PC-9 (cell line): Measurements from ENCODE around the gene MORN2. TPM values are rescaled to one million over a fixed set of nuclear protein-coding genes. Genes with fewer than 3 reads are reported as not detected.

Experiments used
- BruUV-seq: library from RNA; stranded (reverse); fragments of 400-500 nt; replicated peaks from 2 replicates; lab custom pipeline; 2021; lab: Mats Ljungman, UMichigan
- CTCF ChIA-PET: fragments of 300-600 bp; sonication (Branson Sonifier 250); formaldehyde crosslinking; loops from one replicate; lab custom pipeline; 2022; ENCODE audit warnings: antibody characterized with exemption; lab: Charles Lee
- POLR2A ChIA-PET: fragments of 300-600 bp; sonication (Branson Sonifier 250); formaldehyde crosslinking; loops from one replicate; lab custom pipeline; 2022; ENCODE audit warnings: antibody characterized with exemption; ENCODE audit not compliant: unreplicated experiment; lab: Charles Lee
- DNase-seq, 2 experiments: peaks; one replicate each; pipeline versions ENCODE4 v3.0.0 to v3.0.0-alpha.2; 2015 to 2022; ENCODE audit warnings: mixed read lengths in 1 of 2
- H2AFZ ChIP-seq: fragments of 200-600 bp; sonication (generic); 2 replicates; pipeline ENCODE4 v1.8.1; 2017; ENCODE audit warnings: antibody characterized with exemption
- H3F3A ChIP-seq: fragments of 200-600 bp; sonication (generic); 2 replicates; pipeline ENCODE4 v1.8.1; 2017; ENCODE audit warnings: antibody characterized with exemption, mild to moderate bottlenecking, low read depth; ENCODE audit not compliant: insufficient read depth
- H3K27ac ChIP-seq: fragments of 200-600 bp; sonication (generic); 2 replicates; pipeline ENCODE4 v1.6.1; 2016; ENCODE audit warnings: mixed run types
- H3K27me3 ChIP-seq: fragments of 200-600 bp; sonication (generic); 2 replicates; pipeline ENCODE4 v1.6.1; 2016; ENCODE audit warnings: low read depth, mixed run types; ENCODE audit not compliant: insufficient read depth
- H3K36me3 ChIP-seq: fragments of 200-600 bp; sonication (generic); 2 replicates; pipeline ENCODE4 v1.6.1; 2016; ENCODE audit warnings: low read depth, mixed run types
- H3K4me1 ChIP-seq: fragments of 200-600 bp; sonication (generic); replicated peaks from 2 replicates; pipeline ENCODE4 v1.6.1; 2016; ENCODE audit warnings: mixed run types; ENCODE audit not compliant: insufficient read depth
- H3K4me2 ChIP-seq: fragments of 200-600 bp; sonication (generic); 2 replicates; pipeline ENCODE4 v1.6.1; 2017; ENCODE audit warnings: mixed run types
- H3K4me3 ChIP-seq: fragments of 200-600 bp; sonication (generic); 2 replicates; pipeline ENCODE4 v1.6.1; 2016; ENCODE audit warnings: mixed run types
- H3K79me2 ChIP-seq: fragments of 200-600 bp; sonication (generic); 2 replicates; pipeline ENCODE4 v1.6.1; 2017; ENCODE audit warnings: low read depth, mixed run types
- H3K9me2 ChIP-seq: fragments of 200-600 bp; sonication (generic); 2 replicates; pipeline ENCODE4 v1.8.1; 2017; ENCODE audit warnings: mild to moderate bottlenecking; ENCODE audit not compliant: insufficient read depth
- H3K9me3 ChIP-seq: fragments of 200-600 bp; sonication (generic); 2 replicates; pipeline ENCODE4 v1.8.1; 2016; ENCODE audit warnings: low read depth; ENCODE audit not compliant: insufficient read depth
- H4K20me1 ChIP-seq: fragments of 200-600 bp; sonication (generic); 2 replicates; pipeline ENCODE4 v1.8.1; 2017; ENCODE audit not compliant: insufficient read depth
- CTCF ChIP-seq: fragments of 200-600 bp; sonication (generic); conservative IDR thresholded peaks from 2 replicates; pipeline ENCODE4 v1.6.1; 2017; ENCODE audit warnings: mixed run types, antibody characterized with exemption, mild to moderate bottlenecking, moderate library complexity
- EZH2 ChIP-seq: fragments of 200-600 bp; sonication (generic); IDR thresholded peaks from 2 replicates; pipeline ENCODE4 v1.8.0; 2017; ENCODE audit warnings: antibody characterized with exemption, low read depth
- intact Hi-C: fragments of 100-400 bp; cut with micrococcal nuclease; formaldehyde crosslinking; loops from one replicate; pipeline ENCODE4 v1.10.0; 2022; ENCODE audit not compliant: unreplicated experiment
- total RNA-seq: library from RNA; stranded (reverse); gene quantifications from 2 replicates; pipeline ENCODE4 v1.2.3, GENCODE V29; 2021

The MORN2 gene
- total RNA-seq, 1 experiment from 2014 or later = 22.9 TPM

GRCh38 chr2:38900726-38901125 is 24.9 kb downstream of the MORN2 start:
- DNase-seq = no peak
- no TSS peak for BruUV-seq
- POLR2A ChIA-PET = no interaction called here
- no peaks in the 10 kb centered on the region for H3K9me2 ChIP-seq
- H3K4me2 ChIP-seq = no peak overlapping the region
- no peaks in the 10 kb centered on the region for H3K27me3 ChIP-seq
- no peak overlapping the region for H3K4me3 ChIP-seq
- H4K20me1 ChIP-seq = no peaks in the 10 kb centered on the region
- H3K9me3 ChIP-seq = no peaks in the 10 kb centered on the region
- H3K36me3 ChIP-seq = no peaks in the 10 kb centered on the region
- no peak overlapping the region for H3K27ac ChIP-seq
- H3F3A ChIP-seq = no peaks in the 10 kb centered on the region
- no peak overlapping the region for H2AFZ ChIP-seq
- CTCF ChIA-PET = no interaction called here
- TF ChIP-seq EZH2 = no peak
- no peak for TF ChIP-seq CTCF
- no peaks in the 10 kb centered on the region for H3K79me2 ChIP-seq
- no peaks in the 10 kb centered on the region for H3K4me1 ChIP-seq
- intact Hi-C loops = no loop called here

DNA sequence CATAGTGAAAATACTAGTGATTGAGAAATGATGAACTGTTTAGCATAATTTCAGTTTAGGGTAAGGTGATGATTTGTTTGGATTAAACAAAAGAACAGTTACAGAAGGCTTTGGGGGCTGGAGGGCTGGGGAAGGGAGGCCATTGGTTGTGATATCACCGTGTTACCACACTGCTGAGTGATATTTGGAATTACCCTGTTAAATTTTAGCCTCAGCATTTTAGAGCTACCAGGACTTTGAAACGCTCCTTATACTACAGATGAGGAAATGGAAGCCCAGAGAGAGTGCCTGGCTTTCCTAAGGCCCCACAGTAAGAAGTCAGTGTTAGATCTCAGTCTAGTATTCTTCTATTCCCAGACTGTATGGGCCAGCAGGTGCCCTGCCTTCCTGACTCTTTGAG is 29.5 kb downstream of the MORN2 start:
- no peak for DNase-seq
- H3K27ac ChIP-seq = no peak overlapping the region
- CTCF ChIA-PET = no interaction called here
- no peaks in the 10 kb centered on the region for H3K9me2 ChIP-seq
- H3K4me1 ChIP-seq = 0 out of 2 replicates have a peak, but pooled peaks cover 4% of the 10 kb centered on the region
- H3K36me3 ChIP-seq = no peaks in the 10 kb centered on the region
- intact Hi-C loops = no loop called here
- no peak overlapping the region for H2AFZ ChIP-seq
- H4K20me1 ChIP-seq = no peaks in the 10 kb centered on the region
- H3F3A ChIP-seq = no peaks in the 10 kb centered on the region
- POLR2A ChIA-PET = no interaction called here
- no peaks in the 10 kb centered on the region for H3K27me3 ChIP-seq
- no peaks in the 10 kb centered on the region for H3K79me2 ChIP-seq
- BruUV-seq = no TSS peak
- TF ChIP-seq CTCF = no peak
- no peak for TF ChIP-seq EZH2
- no peak overlapping the region for H3K4me2 ChIP-seq
- H3K9me3 ChIP-seq = no peaks in the 10 kb centered on the region
- no peak overlapping the region for H3K4me3 ChIP-seq

GRCh38 chr2:38907242-38907641 is 31.5 kb downstream of the MORN2 start:
- Histone ChIP-seq H3K27me3 (no peaks in the 10 kb centered on the region), H3K36me3 (no peaks in the 10 kb centered on the region), H3K4me3 (no peak overlapping the region), H3K79me2 (no peaks in the 10 kb centered on the region), H3F3A (no peaks in the 10 kb centered on the region), H3K9me2 (no peaks in the 10 kb centered on the region), H3K9me3 (no peaks in the 10 kb centered on the region), H4K20me1 (no peaks in the 10 kb centered on the region), H3K4me1 (0 out of 2 replicates have a peak, but pooled peaks cover 4% of the 10 kb centered on the region), H2AFZ (no peak overlapping the region), H3K27ac (no peak overlapping the region), H3K4me2 (no peak overlapping the region)
- no TSS peak for BruUV-seq
- POLR2A ChIA-PET = no interaction called here
- DNase-seq = no peak
- CTCF ChIA-PET = no interaction called here
- intact Hi-C loops = no loop called here
- TF ChIP-seq CTCF (no peak), EZH2 (no peak)
